ENCODE measurements around the gene GALNT4.

Gene GALNT4

DNA sequence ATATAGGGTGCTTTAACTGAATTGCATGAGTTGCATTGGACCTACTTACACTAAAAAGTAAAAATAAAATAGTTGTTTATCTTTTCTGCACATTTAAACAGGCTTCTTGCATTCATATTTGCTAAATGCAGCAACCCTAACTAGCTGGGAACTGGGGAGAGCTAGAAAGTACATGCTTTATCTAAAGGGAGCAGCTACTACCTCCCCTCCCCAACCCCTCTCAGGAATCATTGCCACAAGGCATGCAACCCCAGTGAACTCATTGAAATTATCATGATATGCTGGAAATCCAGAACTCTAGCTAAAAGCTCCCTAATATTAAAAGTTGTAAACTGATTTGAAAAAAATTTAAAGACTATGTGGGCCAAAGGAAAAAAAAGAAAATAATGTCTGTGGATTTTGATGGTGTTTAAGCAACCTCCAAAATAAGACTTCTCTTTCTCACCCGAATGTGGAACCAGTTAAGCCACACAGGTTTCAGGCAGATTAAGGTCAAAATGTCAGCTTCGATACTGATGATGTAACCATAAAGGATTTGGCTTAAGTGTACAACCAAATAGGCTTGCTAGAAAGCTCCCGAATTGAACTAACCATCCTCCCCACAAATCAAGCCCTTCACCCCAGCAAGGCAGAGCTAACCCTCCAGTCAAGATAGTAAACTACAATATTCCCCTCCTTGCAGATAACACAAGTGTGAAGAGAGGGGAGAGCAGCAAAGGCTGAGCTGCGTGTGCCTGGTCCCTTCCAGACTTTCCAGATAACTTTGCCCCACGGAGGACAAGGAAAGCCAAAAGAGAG is 15.0 kb upstream of the GALNT4 start:
- Histone ChIP-seq H3K4me3 (ENCODE audit: low read length, poor library complexity, severe bottlenecking) (no peak overlapping the region), H3K36me3 (ENCODE audit: insufficient read depth, low read length) (no peaks in the 10 kb centered on the region), H3F3A (ENCODE audit: low read depth) (no peaks in the 10 kb centered on the region), H2AFZ (ENCODE audit: low read length) (no peak overlapping the region), H4K20me1 (ENCODE audit: insufficient read depth, low read length, poor library complexity, severe bottlenecking) (no peaks in the 10 kb centered on the region), H3K4me2 (ENCODE audit: low read depth, low read length, poor library complexity, severe bottlenecking) (no peak overlapping the region), H3K4me1 (ENCODE audit: insufficient read depth, low read length, poor library complexity, severe bottlenecking) (no peaks in the 10 kb centered on the region), H3K9me3 (ENCODE audit: insufficient read depth, low read depth, low read length) (no peaks in the 10 kb centered on the region), H3K79me2 (ENCODE audit: insufficient read depth, low read length) (no peaks in the 10 kb centered on the region), H3K9me2 (replicated peaks; ENCODE audit: low read depth, low read length) (no peaks in the 10 kb centered on the region), H3K9ac (ENCODE audit: low read depth, low read length, poor library complexity, severe bottlenecking) (no peak overlapping the region), H3K27me3 (ENCODE audit: insufficient read depth, low read length, poor library complexity, severe bottlenecking) (no peaks in the 10 kb centered on the region)
- no peak for TF ChIP-seq EZH2phosphoT487 (IDR thresholded peaks at IDR 0.05; ENCODE audit: borderline replicate concordance)
- TF ChIP-seq, protein P1, sequence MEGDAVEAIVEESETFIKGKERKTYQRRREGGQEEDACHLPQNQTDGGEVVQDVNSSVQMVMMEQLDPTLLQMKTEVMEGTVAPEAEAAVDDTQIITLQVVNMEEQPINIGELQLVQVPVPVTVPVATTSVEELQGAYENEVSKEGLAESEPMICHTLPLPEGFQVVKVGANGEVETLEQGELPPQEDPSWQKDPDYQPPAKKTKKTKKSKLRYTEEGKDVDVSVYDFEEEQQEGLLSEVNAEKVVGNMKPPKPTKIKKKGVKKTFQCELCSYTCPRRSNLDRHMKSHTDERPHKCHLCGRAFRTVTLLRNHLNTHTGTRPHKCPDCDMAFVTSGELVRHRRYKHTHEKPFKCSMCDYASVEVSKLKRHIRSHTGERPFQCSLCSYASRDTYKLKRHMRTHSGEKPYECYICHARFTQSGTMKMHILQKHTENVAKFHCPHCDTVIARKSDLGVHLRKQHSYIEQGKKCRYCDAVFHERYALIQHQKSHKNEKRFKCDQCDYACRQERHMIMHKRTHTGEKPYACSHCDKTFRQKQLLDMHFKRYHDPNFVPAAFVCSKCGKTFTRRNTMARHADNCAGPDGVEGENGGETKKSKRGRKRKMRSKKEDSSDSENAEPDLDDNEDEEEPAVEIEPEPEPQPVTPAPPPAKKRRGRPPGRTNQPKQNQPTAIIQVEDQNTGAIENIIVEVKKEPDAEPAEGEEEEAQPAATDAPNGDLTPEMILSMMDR (conservative IDR thresholded peaks at IDR 0.05; ENCODE audit: low read length), result no peak

DNA sequence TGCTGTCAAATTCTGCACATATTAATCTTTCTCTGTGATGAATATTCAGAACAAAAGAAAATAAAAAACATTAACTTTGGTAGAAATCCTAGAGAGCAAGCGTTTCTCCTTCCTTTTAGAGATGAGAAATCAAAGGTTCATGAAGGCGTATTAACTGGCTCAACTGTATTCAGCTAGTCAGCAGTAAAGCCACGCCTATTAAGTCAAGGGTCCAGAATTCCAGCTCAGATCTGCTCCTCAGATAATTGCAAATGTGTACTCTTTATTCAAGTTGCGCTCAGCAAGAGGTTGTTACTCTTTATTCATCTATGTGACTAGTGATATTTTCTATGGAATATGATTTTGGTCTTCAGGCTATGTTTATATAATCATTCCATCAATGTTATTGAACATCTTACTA is 14.3 kb upstream of the GALNT4 start:
- TF ChIP-seq, protein P1 (conservative IDR thresholded peaks at IDR 0.05; ENCODE audit: low read length), result no peak
- TF ChIP-seq EZH2phosphoT487 (IDR thresholded peaks at IDR 0.05; ENCODE audit: borderline replicate concordance), result no peak

DNA sequence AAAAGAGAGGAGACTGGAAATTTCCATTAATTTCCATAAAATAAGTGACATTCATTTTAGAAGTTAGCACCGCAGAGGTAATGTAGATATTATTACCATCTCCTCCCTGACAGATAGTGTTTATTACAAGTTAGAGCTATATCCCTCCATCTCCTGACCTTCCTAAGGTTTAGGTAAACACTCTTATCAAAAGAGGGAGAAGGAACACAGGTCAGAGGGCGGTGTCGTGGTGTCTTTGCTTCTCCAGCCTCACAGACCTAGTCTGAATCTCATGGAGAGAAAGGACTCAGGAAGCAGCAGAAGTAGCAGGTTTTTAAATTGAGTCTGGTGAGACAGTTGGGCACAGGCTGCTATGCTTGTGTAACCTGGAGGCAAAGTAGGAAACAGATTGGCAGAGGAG is 12.8 kb upstream of the GALNT4 start:
- no peaks in the 10 kb centered on the region for H3F3A ChIP-seq (ENCODE audit: low read depth)
- no peaks in the 10 kb centered on the region for H3K9me3 ChIP-seq (ENCODE audit: insufficient read depth, low read depth, low read length)
- no peak overlapping the region for H3K4me2 ChIP-seq (ENCODE audit: low read depth, low read length, poor library complexity, severe bottlenecking)
- no peaks in the 10 kb centered on the region for H3K36me3 ChIP-seq (ENCODE audit: insufficient read depth, low read length)
- H2AFZ ChIP-seq (ENCODE audit: low read length), result no peak overlapping the region
- H4K20me1 ChIP-seq (ENCODE audit: insufficient read depth, low read length, poor library complexity, severe bottlenecking), result peaks cover 7% of the 10 kb centered on the region
- no peak overlapping the region for H3K4me3 ChIP-seq (ENCODE audit: low read length, poor library complexity, severe bottlenecking)
- no peaks in the 10 kb centered on the region for H3K27me3 ChIP-seq (ENCODE audit: insufficient read depth, low read length, poor library complexity, severe bottlenecking)
- no peak overlapping the region for H3K9ac ChIP-seq (ENCODE audit: low read depth, low read length, poor library complexity, severe bottlenecking)
- H3K9me2 ChIP-seq (replicated peaks; ENCODE audit: low read depth, low read length), result no peaks in the 10 kb centered on the region
- TF ChIP-seq, protein P1 (conservative IDR thresholded peaks at IDR 0.05; ENCODE audit: low read length), result no peak
- no peak for TF ChIP-seq EZH2phosphoT487 (IDR thresholded peaks at IDR 0.05; ENCODE audit: borderline replicate concordance)
- H3K79me2 ChIP-seq (ENCODE audit: insufficient read depth, low read length), result no peaks in the 10 kb centered on the region
- H3K4me1 ChIP-seq (ENCODE audit: insufficient read depth, low read length, poor library complexity, severe bottlenecking), result no peaks in the 10 kb centered on the region

More for the DNA sequence above, 14.3 kb upstream of the GALNT4 start:
- H3K36me3 ChIP-seq (ENCODE audit: insufficient read depth, low read length), result no peaks in the 10 kb centered on the region
- H3F3A ChIP-seq (ENCODE audit: low read depth), result no peaks in the 10 kb centered on the region
- H3K79me2 ChIP-seq (ENCODE audit: insufficient read depth, low read length), result no peaks in the 10 kb centered on the region
- H3K4me1 ChIP-seq (ENCODE audit: insufficient read depth, low read length, poor library complexity, severe bottlenecking), result no peaks in the 10 kb centered on the region
- H3K9me3 ChIP-seq (ENCODE audit: insufficient read depth, low read depth, low read length), result no peaks in the 10 kb centered on the region
- H3K4me3 ChIP-seq (ENCODE audit: low read length, poor library complexity, severe bottlenecking), result no peak overlapping the region
- no peak overlapping the region for H3K9ac ChIP-seq (ENCODE audit: low read depth, low read length, poor library complexity, severe bottlenecking)
- no peaks in the 10 kb centered on the region for H3K27me3 ChIP-seq (ENCODE audit: insufficient read depth, low read length, poor library complexity, severe bottlenecking)
- no peak overlapping the region for H3K4me2 ChIP-seq (ENCODE audit: low read depth, low read length, poor library complexity, severe bottlenecking)
- H2AFZ ChIP-seq (ENCODE audit: low read length), result no peak overlapping the region
- H3K9me2 ChIP-seq (replicated peaks; ENCODE audit: low read depth, low read length), result no peaks in the 10 kb centered on the region
- H4K20me1 ChIP-seq (ENCODE audit: insufficient read depth, low read length, poor library complexity, severe bottlenecking), result no peaks in the 10 kb centered on the region
